ENCODE data around the gene AFF1. TPM values are rescaled to one million over a fixed set of nuclear protein-coding genes. Genes with fewer than 3 reads are reported as not detected.
"Not testable (repeated sequence)": the region's sequence is repeated elsewhere in the genome, so short reads cannot be mapped to it uniquely, and the experiment has no call there.

Gene AFF1
- total and polyA plus RNA-seq, 7 donors: 7.2 to 100 (median 61.7) TPM

DNA sequence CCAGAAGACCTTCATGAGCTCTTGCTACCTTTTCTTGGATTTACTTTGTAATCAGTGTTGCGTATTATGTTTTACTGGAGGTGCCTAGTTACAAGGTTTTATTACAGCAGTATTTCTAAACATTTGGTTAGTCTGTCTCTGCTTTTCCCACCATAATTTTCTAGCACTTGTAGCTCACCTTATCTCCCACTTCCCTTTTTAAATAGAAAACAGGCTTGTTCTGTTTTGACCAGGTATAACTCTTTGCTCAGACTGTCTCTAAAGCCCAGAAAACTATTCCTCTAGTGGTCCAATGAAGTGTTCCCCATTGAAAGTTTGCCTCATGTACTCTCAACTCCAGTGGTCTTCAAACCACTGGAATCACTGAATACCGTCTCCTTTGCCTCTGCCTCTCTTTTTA, 43.9 kb downstream of the AFF1 start:
- no peak overlapping the region for H3K27ac ChIP-seq
- H3K4me3 ChIP-seq: no peak overlapping the region
- TF ChIP-seq EP300 (IDR thresholded peaks at IDR 0.05) (no peak), POLR2A (IDR thresholded peaks at IDR 0.05) (no peak), POLR2AphosphoS5 (IDR thresholded peaks at IDR 0.05) (no peak)
- TF ChIP-seq, protein P1, sequence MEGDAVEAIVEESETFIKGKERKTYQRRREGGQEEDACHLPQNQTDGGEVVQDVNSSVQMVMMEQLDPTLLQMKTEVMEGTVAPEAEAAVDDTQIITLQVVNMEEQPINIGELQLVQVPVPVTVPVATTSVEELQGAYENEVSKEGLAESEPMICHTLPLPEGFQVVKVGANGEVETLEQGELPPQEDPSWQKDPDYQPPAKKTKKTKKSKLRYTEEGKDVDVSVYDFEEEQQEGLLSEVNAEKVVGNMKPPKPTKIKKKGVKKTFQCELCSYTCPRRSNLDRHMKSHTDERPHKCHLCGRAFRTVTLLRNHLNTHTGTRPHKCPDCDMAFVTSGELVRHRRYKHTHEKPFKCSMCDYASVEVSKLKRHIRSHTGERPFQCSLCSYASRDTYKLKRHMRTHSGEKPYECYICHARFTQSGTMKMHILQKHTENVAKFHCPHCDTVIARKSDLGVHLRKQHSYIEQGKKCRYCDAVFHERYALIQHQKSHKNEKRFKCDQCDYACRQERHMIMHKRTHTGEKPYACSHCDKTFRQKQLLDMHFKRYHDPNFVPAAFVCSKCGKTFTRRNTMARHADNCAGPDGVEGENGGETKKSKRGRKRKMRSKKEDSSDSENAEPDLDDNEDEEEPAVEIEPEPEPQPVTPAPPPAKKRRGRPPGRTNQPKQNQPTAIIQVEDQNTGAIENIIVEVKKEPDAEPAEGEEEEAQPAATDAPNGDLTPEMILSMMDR (IDR thresholded peaks at IDR 0.05): no peak
- DNase-seq: no peak
- H3K4me1 ChIP-seq: peaks cover 0 to 8% (median 5%) of the 10 kb centered on the region in 4 donors
- intact Hi-C loops (cut with DNase I): no loop called here
- no peaks in the 10 kb centered on the region for H3K27me3 ChIP-seq
- no peaks in the 10 kb centered on the region for H3K36me3 ChIP-seq
- H3K9me3 ChIP-seq: no peaks in the 10 kb centered on the region
- 46% methylated on average over 2 of the region's 2 CpGs for WGBS, 2 donors

DNA sequence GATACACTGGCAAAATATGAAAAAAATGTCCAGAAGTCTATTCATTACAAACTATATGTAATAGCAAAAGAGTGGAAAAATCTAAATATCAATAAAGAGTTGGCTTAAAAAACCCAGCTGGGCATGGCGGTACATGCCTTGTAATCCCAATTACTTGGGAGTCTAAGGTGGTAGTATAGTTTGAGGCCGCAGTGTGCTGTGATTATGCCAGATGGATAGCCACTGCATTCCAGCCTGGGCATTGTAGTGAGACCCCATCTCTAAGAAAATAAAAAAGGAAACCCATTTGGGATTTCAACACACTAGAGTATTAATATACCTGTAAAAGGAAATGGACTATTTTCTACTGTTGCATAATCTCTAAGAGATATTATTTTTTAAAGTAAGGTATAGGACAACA, 45.4 kb downstream of the AFF1 start:
- WGBS, 2 donors: 96 to 98% methylated on average over 2 of the region's 2 CpGs
- H3K27me3 ChIP-seq: no peaks in the 10 kb centered on the region
- TF ChIP-seq EP300 (IDR thresholded peaks at IDR 0.05) (no peak), POLR2A (IDR thresholded peaks at IDR 0.05) (no peak), POLR2AphosphoS5 (IDR thresholded peaks at IDR 0.05) (no peak)
- TF ChIP-seq, protein P1 (IDR thresholded peaks at IDR 0.05): no peak
- no peak for DNase-seq
- intact Hi-C loops (cut with DNase I): no loop called here
- no peak overlapping the region for H3K4me3 ChIP-seq
- H3K27ac ChIP-seq: no peak overlapping the region
- no peaks in the 10 kb centered on the region for H3K36me3 ChIP-seq
- peaks cover 0 to 8% (median 5%) of the 10 kb centered on the region in 4 donors for H3K4me1 ChIP-seq
- H3K9me3 ChIP-seq: no peaks in the 10 kb centered on the region

DNA sequence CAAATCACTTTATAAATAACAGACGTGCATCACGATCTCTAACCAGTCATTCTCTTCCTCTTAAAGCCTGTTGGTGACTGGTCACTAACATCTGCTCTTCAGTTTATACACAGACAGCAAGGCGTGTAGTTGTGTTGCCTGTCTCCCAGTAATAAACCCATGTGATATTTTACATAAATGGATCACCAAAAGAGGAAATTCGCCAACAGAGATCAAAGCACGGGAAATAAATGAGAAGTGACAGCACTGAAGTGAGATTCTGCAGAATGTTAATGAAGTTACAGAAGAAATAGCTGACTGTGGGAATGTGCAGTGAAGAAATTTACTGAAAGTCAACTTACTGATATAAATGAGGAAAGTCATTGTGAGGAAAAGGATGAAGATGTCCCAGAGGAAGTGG, 47.0 kb downstream of the AFF1 start:
- Histone ChIP-seq H3K27ac (no peak overlapping the region), H3K4me3 (no peak overlapping the region), H3K27me3 (no peaks in the 10 kb centered on the region), H3K9me3 (no peaks in the 10 kb centered on the region), H3K36me3 (no peaks in the 10 kb centered on the region), H3K4me1 (peaks cover 0 to 8% (median 5%) of the 10 kb centered on the region in 4 donors)
- TF ChIP-seq POLR2A (IDR thresholded peaks at IDR 0.05): no peak
- peak in 1 of 4 donors; percentile 26 for TF ChIP-seq EP300 (IDR thresholded peaks at IDR 0.05)
- TF ChIP-seq POLR2AphosphoS5 (IDR thresholded peaks at IDR 0.05): no peak
- TF ChIP-seq, protein P1 (IDR thresholded peaks at IDR 0.05): no peak
- intact Hi-C loops (cut with DNase I): no loop called here
- DNase-seq: no peak
- 44 to 59% methylated on average over 5 of the region's 5 CpGs for WGBS, 2 donors

DNA sequence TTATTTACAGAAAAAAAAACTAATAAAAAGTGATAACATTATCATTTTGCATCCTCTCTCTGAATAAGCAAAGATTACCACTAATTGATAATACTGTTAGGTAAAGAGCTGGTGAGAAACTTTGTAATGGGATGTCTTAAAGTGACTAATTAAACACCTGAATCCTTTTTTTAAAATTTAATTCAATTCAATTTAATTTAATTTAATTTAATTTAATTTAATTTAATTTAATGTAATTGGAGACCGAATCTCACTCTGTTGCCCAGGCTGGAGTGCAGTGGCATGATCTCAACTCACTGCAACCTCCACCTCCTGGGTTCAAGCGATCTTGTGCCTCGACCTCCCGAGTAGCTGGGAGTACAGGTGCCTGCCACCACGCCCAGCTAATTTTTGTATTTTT, 51.0 kb downstream of the AFF1 start:
- H3K9me3 ChIP-seq; DNase-seq; H3K27me3 ChIP-seq; intact Hi-C loops (cut with DNase I); H3K4me3 ChIP-seq; H3K36me3 ChIP-seq; H3K27ac ChIP-seq; H3K4me1 ChIP-seq: not testable (repeated sequence)
- 95 to 97% methylated on average over 5 of the region's 5 CpGs for WGBS, 2 donors

DNA sequence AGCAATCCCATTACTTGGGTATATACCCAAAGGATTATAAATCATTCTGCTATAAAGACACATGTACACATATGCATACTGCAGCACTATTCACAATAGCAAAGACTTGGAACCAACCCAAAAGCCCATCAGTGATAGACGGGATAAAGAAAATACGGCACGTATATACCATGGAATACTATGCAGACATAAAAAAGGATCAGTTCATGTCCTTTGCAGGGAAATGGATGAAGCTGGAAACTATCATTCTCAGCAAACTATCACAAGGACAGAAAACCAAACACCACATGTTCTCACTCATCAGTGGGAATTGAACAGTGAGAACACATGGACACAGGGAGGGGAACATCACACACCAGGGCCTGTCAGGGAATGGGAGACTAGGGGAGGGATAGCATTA, 54.8 kb downstream of the AFF1 start:
- intact Hi-C loops (cut with DNase I); DNase-seq; H3K36me3 ChIP-seq; H3K27me3 ChIP-seq; H3K4me3 ChIP-seq; H3K27ac ChIP-seq; H3K4me1 ChIP-seq; H3K9me3 ChIP-seq: not testable (repeated sequence)
- WGBS, 2 donors: 95 to 97% methylated on average over 3 of the region's 3 CpGs

DNA sequence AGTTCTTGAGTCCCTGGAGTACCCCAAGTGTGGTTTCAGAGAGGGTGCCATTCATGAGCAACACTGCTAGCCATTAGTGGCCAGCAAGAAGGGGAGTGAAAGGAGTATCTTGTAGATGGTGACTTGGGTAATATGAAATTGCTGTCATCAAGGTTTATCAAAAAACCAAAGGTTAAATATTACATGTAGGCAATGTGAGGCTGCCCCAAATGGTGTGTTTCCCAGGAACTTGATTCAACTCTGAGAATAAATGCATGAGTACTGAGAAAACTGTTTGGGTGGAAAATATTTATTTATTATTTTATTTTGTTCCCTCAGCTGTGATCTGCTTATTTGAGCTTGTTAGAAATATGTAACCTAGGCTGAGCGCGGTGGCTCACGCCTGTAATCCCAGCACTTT, 55.7 kb downstream of the AFF1 start:
- no peaks in the 10 kb centered on the region for H3K36me3 ChIP-seq
- no peak overlapping the region for H3K4me3 ChIP-seq
- H3K27me3 ChIP-seq: no peaks in the 10 kb centered on the region
- H3K27ac ChIP-seq: no peak overlapping the region
- TF ChIP-seq EP300 (IDR thresholded peaks at IDR 0.05) (no peak), POLR2A (IDR thresholded peaks at IDR 0.05) (no peak)
- peaks cover 0 to 3% (median 0%) of the 10 kb centered on the region in 4 donors for H3K4me1 ChIP-seq
- no peak for DNase-seq
- no peaks in the 10 kb centered on the region for H3K9me3 ChIP-seq
- intact Hi-C loops (cut with DNase I): no loop called here
- 99% methylated on average over 3 of the region's 3 CpGs for WGBS, 2 donors
